Measurements from ENCODE around the gene CRYBG3.
"Not testable (repeated sequence)": the region's sequence is repeated elsewhere in the genome, so short reads cannot be mapped to it uniquely, and the experiment has no call there.

Gene CRYBG3

GRCh38 chr3:97901313-97902248 is 79.8 kb downstream of the CRYBG3 start:
- DNase-seq, result no peak

- not testable (repeated sequence) for DNase-seq
Measured at GRCh38 chr3:97909830-97910229, 88.0 kb downstream of the CRYBG3 start.

- DNase-seq, result peak; percentile 55
Measured at GRCh38 chr3:97910236-97910831, 88.5 kb downstream of the CRYBG3 start.

- no peak for DNase-seq
Measured at GRCh38 chr3:97910931-97911351, 89.1 kb downstream of the CRYBG3 start.

DNA sequence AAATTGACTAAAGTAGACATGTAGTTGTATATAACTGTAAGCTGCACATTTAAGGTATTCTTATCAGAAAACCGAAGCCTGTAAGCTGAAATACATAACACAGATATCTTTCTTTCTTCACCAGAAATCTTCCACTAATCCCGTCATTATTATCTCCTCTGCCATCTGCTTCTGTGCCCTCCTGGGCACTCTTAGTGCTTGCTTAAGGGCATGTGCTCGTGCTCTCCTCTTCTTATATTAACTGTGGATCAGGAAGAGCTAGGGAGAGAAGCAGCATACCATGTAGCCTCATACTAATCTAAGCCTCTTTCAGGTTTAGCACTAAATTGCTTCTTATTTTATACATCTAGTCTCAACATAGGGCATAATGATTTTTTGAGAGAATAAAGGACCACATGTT is 89.6 kb downstream of the CRYBG3 start:
- no peak for DNase-seq

- no peak for DNase-seq
Measured at GRCh38 chr3:97914388-97914787, 92.6 kb downstream of the CRYBG3 start.

GRCh38 chr3:97916576-97916975 is 94.8 kb downstream of the CRYBG3 start:
- no peak for DNase-seq

DNA sequence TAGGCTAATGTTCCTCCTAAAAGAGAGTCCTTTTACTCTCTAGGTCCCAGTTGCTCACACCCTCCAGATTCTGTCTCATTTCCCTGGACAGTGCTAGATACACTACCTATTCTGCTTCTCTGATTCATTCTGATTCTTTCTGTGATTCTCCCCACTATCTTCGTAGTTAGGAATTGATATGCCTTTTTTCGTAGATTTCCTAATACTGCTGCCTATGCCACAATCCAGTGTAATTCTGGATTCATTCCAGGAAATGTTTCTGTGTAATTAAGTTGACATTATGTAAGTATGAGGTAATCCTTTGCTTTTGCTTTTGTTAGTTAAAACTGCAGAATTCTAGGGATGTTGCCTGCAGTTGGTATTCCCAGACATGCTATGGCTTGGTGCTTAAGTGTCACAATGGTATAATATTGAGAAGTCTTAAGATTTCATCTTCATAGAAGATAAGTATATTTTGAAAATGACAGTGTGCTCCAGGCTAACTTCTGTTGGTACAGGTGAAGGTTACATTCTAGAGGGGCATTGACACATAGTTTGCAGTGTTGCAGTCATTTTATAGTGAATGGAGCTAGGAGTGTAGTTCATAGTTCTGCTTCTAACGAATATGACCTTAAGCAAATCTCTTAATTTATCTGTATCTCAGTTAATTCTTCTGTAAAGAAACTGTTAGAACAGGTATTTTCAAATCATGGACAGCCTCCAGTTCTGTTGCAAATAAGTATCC is 96.2 kb downstream of the CRYBG3 start:
- no peak for DNase-seq

GRCh38 chr3:97927704-97928103 is 105.9 kb downstream of the CRYBG3 start:
- DNase-seq, result no peak

DNA sequence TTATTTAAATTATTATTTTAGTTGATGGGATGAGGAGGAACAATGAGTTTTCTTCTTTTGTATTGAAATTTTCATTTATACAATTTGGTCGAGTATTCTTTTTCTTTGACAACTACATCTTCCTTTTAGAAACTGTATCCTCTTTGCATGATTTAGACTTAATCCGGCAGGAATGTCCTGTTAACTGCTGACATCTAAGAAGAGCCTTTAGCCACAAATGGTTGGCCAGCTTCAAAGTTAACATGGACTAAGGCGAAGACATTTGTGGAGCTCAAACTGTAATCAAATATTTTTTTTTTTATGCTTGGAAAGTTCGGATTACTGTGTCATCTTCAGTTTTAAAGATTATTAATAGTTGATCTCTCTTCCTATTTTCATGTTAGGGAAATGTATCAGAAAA is 107.2 kb downstream of the CRYBG3 start:
- DNase-seq, result no peak

GRCh38 chr3:97930018-97930417 is 108.2 kb downstream of the CRYBG3 start:
- DNase-seq, result no peak

GRCh38 chr3:97931218-97931617 is 109.4 kb downstream of the CRYBG3 start:
- DNase-seq, result no peak

DNA sequence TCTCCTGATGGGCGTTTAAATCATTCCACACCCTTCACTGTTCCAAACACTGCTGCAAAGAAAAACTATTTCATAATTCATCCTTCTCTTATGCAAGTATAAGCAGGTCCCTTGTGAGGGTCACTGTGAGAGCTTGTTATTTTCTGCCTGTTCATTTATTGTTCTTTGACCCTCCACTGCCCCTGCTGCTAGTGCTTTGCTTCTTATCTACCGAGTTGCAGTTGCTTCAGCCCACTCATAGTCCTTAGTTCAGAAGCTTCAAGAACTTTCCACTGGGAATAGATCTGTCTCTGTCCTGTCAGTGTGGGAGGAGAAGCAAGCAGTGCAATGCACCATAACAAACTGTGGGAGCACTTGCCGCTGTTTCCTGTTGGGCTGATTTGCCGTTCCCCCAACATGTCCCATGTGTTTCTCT is 110.6 kb downstream of the CRYBG3 start:
- DNase-seq, result no peak

- no peak for DNase-seq
Measured at GRCh38 chr3:97934980-97935695, 113.3 kb downstream of the CRYBG3 start.

- DNase-seq, result no peak
Measured at GRCh38 chr3:97935842-97936241, 114.0 kb downstream of the CRYBG3 start.

DNA sequence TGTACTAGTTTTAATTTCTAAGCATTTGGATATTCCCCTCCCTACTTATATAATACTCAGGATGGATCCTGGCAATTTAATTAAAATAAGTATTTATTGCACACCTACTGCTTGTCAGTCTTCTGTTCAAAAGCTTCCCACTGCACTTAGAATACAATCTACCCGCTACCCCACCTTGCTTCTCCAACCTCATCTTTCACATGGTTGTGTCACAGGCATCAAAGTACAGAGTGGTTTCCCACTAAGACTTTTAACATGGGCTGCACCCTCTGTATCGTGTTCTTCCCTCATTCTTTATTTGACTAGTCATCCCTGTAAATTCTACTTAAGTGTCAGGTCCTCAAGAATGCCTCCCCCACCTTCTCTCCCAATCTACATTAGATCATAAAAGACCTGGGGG is 115.4 kb downstream of the CRYBG3 start:
- no peak for DNase-seq

DNA sequence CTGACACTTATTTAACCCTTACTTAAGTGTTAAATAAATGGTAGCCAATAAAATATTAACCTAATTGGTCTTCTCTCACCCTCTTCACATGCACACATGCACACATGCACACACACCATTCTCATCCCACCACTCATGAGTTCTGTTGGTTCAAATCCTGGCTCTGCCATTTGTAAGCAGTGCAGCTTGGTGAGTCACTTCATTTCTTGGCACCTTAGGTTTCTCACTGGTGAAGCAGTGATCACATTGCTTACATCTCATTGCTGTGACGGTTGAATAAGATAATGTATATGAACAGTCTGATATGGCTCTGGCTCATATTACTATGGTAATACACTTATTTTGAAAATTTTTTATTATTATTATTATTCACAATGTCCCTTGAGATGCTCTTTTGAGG is 116.6 kb downstream of the CRYBG3 start:
- no peak for DNase-seq

DNA sequence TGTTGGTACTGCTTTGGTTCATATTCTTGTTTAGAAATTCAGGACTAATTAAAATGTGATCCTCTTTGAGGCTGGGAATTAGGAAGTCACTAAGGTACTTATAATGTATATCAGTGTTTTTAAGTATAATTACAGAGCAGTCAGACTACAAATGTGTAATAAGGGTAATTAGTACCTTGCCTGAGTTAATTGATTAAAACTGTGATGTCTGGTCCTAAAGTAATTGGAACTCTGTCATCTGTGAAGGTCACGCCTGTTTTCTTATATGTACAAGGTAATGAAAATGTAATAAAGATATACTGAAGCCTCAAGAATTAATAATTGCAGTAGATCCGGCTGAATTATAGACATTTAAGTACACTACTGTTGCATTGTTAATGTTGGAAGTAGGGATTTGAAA is 117.6 kb downstream of the CRYBG3 start:
- DNase-seq, result no peak

DNA sequence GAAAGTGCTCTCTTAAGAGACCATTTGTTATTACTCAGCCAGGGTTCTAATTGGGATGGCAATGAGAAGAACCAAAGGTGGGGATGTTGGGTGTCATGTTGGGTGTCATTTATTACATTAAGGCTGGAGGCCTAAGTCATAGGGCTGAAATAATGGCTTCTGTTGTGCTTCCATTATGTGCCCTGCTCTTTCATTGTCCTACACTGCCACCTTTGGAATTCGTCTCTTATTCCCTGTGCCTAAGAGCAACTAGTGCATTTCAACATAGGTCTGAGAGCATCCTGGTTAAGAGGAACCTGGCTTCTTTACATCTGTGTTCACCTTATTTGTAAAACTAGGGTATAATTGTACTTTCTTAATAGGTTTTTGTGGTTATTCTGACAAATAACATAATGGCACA is 118.2 kb downstream of the CRYBG3 start:
- no peak for DNase-seq

DNA sequence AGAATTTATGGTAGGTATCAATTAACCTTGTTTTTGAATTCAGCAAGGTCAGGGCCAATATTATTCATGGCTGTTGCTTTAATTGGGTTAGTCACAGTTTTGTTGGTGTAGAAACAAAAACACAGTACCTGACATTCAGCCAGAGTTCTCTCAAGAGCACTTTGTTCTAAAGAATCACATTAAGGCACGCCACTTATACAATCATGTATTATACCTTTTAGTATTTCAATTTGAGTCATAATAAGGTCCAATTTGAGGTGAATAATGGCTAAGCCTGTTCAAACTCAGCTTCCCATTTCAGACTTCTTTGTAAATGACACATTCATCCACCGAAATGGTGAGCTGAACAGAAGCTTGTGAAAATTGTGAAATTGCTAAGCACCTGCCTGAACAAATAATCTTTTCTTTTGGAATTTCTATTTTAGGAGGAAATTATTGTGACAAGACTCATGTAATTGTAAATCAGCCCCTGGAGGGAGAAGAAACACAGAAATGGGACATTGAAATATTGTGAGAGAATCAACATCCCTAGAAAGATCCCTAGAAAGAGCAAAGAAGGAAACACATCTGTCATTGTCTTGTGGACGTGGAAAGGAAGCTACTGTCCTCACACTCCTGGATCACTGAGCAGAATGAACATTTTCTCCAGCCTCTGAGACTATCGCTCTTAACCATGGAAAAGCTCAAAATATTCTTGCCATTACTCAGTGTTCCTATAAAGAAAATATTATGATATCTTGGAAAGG is 121.2 kb downstream of the CRYBG3 start:
- no peak for DNase-seq

- no peak for DNase-seq
Measured at GRCh38 chr3:97948351-97949109, 126.7 kb downstream of the CRYBG3 start.

DNA sequence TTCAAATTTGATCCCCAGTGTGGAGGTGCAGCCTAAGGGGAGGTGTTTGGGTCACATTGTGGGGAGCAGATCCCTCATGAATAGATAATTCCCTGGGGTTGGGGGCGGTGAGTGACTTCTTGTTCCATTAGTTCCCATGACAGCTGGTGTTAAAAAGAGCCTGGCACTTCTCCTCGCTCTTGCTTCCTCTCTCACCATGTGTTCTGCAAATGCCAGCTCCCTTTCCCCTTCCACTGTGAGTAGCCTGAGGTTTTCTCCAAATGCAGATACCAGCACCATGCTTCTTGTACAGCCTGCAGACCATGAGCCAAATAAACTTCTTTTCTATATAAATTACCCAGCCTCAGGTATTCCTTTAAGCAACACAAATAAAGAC is 127.3 kb downstream of the CRYBG3 start:
- no peak for DNase-seq

Data from activated effector memory CD4-positive, alpha-beta T cell treated with Interleukin-2 at 50 U/mL for 16 hours (primary cell).